ENCODE measurements around the gene RNASE9. TPM values are rescaled to one million over a fixed set of nuclear protein-coding genes. Genes with fewer than 3 reads are reported as not detected.

Gene RNASE9
- polyA plus RNA-seq, 2 of the 4 experiments (the other 2 are of a cell fraction): not detected

- TF ChIP-seq REST (IDR thresholded peaks at IDR 0.05): no peak
- no peak for TF ChIP-seq KDM5A (IDR thresholded peaks at IDR 0.05)
Measured at GRCh38 chr14:20516921-20517320, 43.9 kb downstream of the RNASE9 start (continued).

- Histone ChIP-seq H3K4me1 (no peaks in the 10 kb centered on the region), H3K9me3 (peaks cover 3% of the 10 kb centered on the region; the same call in 1 of the 3 replicates), H3K27ac (no peak overlapping the region), H3K4me3 (no peak overlapping the region), H3K4me2 (no peak overlapping the region)
- ChIA-PET POLR2A (no interaction called here), CTCF (interaction anchor here (3.7 kb wide), 1 partner anchor 15 kb away, joined by 15 read pairs; no protein-coding TSS in a partner anchor)
- ATAC-seq: no peak
- WGBS (ENCODE audit: missing lambda C conversion rate): 62% methylated on average over 4 of the region's 4 CpGs
- TF ChIP-seq FOXS1 (CRISPR knock-in tag; IDR thresholded peaks at IDR 0.05): no peak
- no peak for FAIRE-seq
- no peak for DNase-seq (ENCODE audit: low read depth in 1 of 2, low spot score in 1 of 2)
Measured at GRCh38 chr14:20515846-20516245, 45.0 kb downstream of the RNASE9 start.

GRCh38 chr14:20512177-20512905 lies 48.5 kb downstream of the RNASE9 start:
- DNase-seq (ENCODE audit: low read depth in 1 of 2, low spot score in 1 of 2) (no peak), ATAC-seq (no peak; a peak in 2 of 6 replicates), FAIRE-seq (no peak)
- Histone ChIP-seq H3K4me2 (no peak overlapping the region), H3K4me1 (no peaks in the 10 kb centered on the region), H3K4me3 (no peak overlapping the region), H3K27ac (no peak overlapping the region), H3K9me3 (no peaks in the 10 kb centered on the region)
- no peak for TF ChIP-seq ZNF302 (CRISPR knock-in tag; IDR thresholded peaks at IDR 0.05)
- no peak for TF ChIP-seq NFE2L2 (conservative IDR thresholded peaks at IDR 0.05; ENCODE audit: low read length)
- no peak for TF ChIP-seq USF2 (IDR thresholded peaks at IDR 0.05)
- no peak for TF ChIP-seq CBX8 (IDR thresholded peaks at IDR 0.05)
- TF ChIP-seq MYC (IDR thresholded peaks at IDR 0.05; ENCODE audit: borderline replicate concordance, low read length): no peak
- no peak for TF ChIP-seq HMGXB4 (CRISPR knock-in tag; IDR thresholded peaks at IDR 0.05; ENCODE audit: borderline replicate concordance)
- no peak for TF ChIP-seq REST (IDR thresholded peaks at IDR 0.05)
- TF ChIP-seq MAFK (IDR thresholded peaks at IDR 0.05; ENCODE audit: partially characterized antibody): no peak
- no peak for TF ChIP-seq ZFP36 (IDR thresholded peaks at IDR 0.05; ENCODE audit: borderline replicate concordance, partially characterized antibody)
- no peak for TF ChIP-seq POLR2AphosphoS2 (conservative IDR thresholded peaks at IDR 0.05; ENCODE audit: low read length)
- TF ChIP-seq E2F6 (IDR thresholded peaks at IDR 0.05; ENCODE audit: borderline replicate concordance, low read depth): no peak
- no peak for TF ChIP-seq MAX (IDR thresholded peaks at IDR 0.05)
- no peak for TF ChIP-seq FOXS1 (CRISPR knock-in tag; IDR thresholded peaks at IDR 0.05)
- no peak for TF ChIP-seq HOXB13 (CRISPR knock-in tag; IDR thresholded peaks at IDR 0.05; ENCODE audit: low read depth)
- TF ChIP-seq CHD2 (IDR thresholded peaks at IDR 0.05; ENCODE audit: low read length, partially characterized antibody): no peak
- 23% methylated on average over 7 of the region's 7 CpGs for WGBS (ENCODE audit: missing lambda C conversion rate)
- ChIA-PET POLR2A (no interaction called here), CTCF (interaction anchor here (0.9 to 3.7 kb wide), 2 partner anchors 19 to 94 kb away, joined by 3 to 15 read pairs; no protein-coding TSS in a partner anchor)
